Uterus (tissue), 2 donors: ENCODE results near the gene PTRH1.

ENCODE experiments used
- CTCF ChIP-seq, 4 experiments: fragments of 200-600 bp in 2 of 4; fragments of 450-650 bp in 2 of 4; sonication (generic) in 2 of 4; IDR thresholded peaks; one replicate each; pipeline ENCODE4 v1.5.1; 2016 to 2019; ENCODE audit warnings: antibody characterized with exemption in 4 of 4, mild to moderate bottlenecking in 2 of 4, moderate library complexity in 1 of 4
- POLR2A ChIP-seq, 2 donors: fragments of 450-650 bp; IDR thresholded peaks; one replicate each; pipeline ENCODE4 v1.6.1; 2016; ENCODE audit warnings: antibody characterized with exemption in 2 of 2, mild to moderate bottlenecking in 1 of 2, moderate library complexity in 1 of 2

GRCh38 chr9:127711831-127712274 lies 3.6 kb downstream of the PTRH1 start:
- no peak for TF ChIP-seq CTCF (IDR thresholded peaks at IDR 0.05)
- TF ChIP-seq POLR2A (IDR thresholded peaks at IDR 0.05) = no peak
